Daoy (cell line): ENCODE measurements around the gene SHANK1. TPM values are rescaled to one million over a fixed set of nuclear protein-coding genes. Genes with fewer than 3 reads are reported as not detected.

Source experiments
- DNase-seq: peaks from one replicate; pipeline ENCODE4 v3.0.0-alpha.2; 2015; ENCODE audit warnings: low read depth
- total RNA-seq: library from RNA; depleted of rRNA; stranded (reverse); fragments of >200 nt; shearing (Covaris generic); gene quantifications from 2 replicates; pipeline ENCODE4 v1.2.3, GENCODE V29; 2014

Gene SHANK1
- total RNA-seq, 1 experiment from 2014 or later = 0.17 TPM

DNA sequence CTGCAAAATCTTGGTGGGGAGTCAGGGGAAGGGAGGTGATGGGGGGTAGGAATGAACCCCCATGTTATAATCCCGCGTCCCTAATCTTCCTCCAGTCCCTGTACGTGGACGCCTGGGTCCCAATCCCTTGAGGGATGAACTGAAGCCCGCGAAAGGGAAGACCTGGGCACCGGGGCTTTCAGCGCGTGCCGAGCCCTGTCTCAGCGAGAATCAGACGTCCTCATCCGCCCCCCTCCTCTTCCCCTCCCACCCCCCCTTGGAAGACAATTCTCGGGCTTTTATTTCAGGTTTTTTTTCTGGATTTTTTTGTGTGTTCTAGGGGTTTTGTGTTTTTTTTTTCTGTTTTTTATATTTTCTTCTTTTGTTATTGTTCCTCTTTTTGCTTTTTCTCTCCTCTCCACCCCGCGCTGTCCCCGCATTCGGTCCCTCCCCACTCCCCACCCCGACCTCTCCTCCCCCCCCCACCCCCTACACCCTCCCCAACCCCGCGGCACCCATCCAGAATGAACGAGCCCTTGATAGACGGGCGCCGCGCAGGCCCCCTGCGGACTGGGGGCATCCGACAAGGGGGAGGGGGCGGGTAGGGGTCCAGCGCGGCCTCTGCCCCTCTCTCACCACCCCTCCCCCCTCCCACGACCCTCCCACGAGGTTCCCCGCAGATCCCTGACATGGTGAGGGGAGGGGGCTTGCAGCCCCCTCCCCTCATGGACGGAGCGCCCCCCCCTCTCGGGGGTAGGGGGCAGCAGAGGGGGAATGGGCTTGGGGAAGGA, 60.1 kb downstream of the SHANK1 start:
- DNase-seq = no peak

DNA sequence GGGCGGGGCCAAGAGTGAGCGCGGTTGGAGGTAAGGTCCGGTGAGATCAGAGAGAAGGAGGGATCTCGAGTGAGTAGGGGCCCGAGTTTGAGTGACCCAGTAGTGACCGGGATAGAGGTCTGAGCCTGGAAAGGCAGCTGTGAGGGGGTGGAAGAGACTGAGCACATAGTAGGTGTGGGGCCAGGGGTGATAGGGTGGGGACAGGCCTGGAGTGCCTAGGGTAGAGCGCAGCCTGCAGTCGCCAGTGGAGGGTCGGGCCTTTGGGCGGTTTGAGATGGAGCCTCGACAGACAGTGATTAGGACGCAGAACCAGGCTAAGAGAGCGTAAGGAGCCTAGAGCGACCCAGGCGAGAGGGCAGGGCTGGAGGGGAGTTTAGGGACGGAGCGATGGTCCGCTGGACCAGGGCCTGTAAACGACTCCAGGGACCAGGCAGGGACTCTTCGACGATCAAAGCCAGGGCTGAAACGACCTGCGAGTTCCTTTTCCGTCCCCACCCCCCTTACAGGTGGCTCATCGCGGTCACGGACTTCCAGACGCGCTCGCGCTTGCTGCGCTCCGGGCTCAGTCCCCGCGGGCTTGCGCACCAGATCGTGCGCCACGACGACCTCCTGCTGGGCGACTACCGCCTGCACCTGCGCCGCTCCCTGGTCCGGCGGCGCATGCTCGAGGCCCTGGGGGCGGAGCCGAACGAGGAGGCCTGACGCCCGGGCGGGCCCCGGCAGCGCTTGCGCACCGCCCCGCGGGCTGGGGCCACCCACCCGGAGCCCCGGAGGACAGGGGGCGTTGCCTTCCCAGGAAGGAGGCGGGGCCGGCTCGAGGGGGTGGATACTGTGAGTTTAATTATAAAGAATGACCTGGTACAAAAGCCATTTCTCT, 60.9 kb downstream of the SHANK1 start:
- peak; percentile 96 for DNase-seq

DNA sequence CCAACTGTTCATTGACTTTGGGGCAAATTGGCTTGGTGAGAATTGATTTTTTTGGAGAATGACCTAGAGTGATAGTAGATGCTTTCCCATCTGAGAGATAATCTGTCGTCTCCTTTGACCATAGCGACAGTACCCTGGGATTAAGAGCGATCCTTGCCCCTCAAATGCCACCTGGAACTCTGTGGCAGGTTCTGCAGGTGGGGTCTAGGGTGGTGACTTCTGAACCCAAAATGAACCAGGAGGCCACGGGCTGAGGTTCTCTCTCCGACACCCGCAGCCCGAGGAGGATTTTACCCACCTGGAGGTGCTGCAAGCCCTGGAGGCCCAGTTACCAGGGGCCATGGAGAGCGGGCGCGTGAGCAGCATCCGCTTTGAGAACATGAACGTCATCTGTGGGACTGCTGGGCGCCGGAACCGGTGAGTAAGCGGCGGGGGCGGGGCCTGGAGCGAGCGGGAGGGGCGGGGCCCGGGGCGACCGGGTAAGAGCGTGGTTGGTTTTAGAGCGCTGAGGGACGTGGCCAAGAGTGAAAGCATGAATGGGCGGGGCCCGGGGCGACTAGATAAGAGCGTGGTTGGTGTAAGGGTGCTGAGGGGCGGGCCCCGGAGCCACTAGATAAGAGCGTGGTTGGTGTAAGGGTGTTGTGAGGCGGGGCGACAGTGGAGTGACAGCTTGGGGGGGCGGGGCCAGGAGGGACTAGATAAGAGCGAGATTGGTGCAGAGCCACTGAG, 61.7 kb downstream of the SHANK1 start:
- peak; percentile 100 for DNase-seq

DNA sequence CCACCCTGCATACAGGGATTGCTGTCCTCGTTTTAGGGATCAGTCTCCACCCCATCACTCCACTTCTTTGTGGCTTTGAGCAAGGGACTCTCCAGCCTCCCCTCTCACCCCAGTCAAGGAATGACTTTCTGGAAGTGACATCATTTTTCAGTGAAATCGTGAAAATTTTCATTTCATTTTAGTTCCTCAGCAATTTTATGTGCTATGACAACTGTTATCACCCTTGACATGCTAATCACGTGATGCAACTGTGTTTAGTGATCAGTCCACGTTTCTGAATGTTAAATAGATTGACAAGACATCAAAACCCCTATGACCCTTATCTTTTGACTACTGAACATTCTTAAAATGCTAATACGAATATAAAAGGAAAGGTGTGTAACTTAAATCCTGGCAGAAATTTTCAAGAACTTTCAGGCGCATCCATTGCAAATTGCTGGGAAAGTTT, 62.4 kb downstream of the SHANK1 start:
- DNase-seq = no peak

GRCh38 chr19:50654882-50655281, 64.7 kb downstream of the SHANK1 start:
- DNase-seq = no peak

GRCh38 chr19:50652722-50653121, 66.9 kb downstream of the SHANK1 start:
- no peak for DNase-seq

GRCh38 chr19:50651174-50651573, 68.4 kb downstream of the SHANK1 start:
- DNase-seq = no peak

- DNase-seq = peak; percentile 70
These were observed 69.9 kb downstream of the SHANK1 start, which contains the start of gene C19orf81 for GRCh38 chr19:50649433-50650391. C19orf81 (plus strand) TSS chr19:50649445; CDS start chr19:50649445, 0 bp downstream.

GRCh38 chr19:50648659-50649058, 70.9 kb downstream of the SHANK1 start:
- no peak for DNase-seq

DNA sequence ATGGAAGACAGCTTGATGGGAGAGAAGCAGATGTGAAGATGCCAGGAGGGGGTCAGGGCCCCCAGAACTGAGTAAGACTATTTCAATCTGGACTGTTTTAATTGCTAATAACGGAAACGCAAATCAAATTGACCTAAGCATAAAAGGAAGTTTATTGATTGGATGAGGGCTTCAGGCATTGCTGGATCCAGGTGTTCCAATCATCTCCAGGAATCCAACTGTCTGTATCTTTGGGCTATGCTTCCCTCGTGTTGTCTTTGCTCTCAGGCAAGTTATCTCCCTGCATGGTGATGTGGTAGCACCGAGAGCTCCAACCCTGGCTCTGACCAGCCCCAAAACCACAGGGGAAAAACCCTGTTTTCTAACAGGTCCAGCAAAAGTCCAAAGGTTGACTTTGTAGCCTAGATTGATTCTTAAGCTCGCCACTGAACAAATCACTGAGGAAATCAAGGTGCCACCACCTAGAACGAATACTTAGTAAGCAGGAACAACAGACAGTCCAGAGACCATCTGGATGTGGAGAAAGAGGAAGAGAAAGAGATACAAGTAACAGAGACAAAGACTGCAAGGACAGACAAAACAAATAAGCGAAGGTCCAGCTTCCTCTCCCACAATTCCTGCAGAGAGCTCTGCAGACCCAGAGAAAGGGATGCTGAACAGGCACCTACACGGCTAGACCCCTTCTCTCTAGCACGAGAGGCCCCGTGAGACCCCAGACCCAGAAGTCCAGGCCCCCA, 71.6 kb downstream of the SHANK1 start:
- DNase-seq = no peak

DNA sequence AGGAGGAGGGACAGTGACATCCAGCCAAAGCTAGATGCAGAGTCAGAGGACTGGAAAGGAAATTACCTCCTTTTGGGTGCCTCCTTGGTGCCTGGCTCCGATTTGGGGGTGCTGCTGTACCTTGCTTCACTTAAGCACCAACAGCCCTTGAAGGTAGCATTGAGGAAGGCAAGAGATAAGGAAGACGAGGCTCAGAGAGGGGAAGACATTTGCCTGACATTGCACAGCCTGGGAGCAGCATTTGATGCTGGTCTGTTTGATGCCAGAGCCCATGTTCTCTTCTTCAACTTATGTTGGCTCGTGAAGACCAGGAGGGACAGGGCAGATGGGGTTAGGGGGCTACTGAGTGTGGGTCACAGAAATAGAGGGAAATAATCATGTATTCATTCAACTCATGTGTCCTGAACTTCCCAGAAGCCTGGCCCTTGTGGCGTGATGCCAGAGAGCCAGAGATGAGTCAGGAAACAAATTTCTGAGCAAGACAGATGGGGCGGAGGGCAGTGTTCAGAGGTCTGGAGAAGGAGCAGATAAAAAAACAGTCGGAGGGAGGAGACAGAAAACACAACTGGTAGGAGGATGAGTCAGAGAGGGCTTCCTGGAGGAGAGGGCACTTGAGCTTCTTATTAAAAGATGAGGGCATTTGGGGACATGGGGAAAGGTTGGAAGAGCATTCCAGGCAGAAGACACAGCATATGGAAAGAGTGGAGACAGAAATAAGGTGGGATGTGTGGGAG, 73.4 kb downstream of the SHANK1 start:
- peak; percentile 90 for DNase-seq

DNA sequence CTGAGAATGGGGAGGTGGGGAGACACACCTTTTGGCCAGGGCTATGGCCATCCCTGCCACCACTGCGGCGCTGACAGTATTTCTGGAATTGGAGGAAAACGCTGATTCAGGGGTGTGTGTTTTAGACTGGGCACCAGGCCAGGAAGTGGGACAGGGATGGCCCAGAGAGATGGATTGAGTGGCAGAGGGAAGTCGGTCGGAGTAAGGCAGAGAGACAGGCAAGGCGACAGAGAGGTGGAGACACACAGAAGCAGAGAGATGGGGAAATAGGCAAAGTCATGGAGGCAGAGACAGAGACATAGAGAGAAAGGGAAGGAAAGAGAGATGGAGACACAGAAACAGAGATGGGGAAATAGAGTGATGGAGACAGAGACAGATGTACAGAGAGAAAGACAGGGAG, 74.5 kb downstream of the SHANK1 start:
- no peak for DNase-seq

- DNase-seq = no peak
These were observed 75.2 kb downstream of the SHANK1 start for GRCh38 chr19:50644315-50644915.

DNA sequence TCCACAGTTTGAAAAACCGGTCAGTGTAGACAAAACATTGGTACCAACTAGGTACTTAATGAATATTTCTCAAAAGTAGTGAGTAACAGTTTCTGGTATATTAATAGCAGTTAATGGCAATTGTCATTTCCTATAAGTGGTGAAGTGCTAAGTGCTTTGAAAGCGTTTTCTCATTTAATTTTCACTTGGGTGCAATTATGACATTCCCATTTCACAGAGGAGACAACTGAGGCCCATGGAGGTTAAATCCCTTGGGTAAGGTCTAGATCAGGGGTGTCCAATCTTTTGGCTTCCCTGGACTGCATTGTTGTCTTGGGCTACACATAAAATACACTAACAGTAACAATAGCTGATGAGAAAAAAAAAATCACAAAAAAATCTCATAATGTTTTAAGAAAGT, 79.2 kb downstream of the SHANK1 start:
- no peak for DNase-seq

- DNase-seq = peak; percentile 71
These were observed 80.2 kb downstream of the SHANK1 start, which contains the start of gene SYT3 for GRCh38 chr19:50639121-50640112. SYT3 (minus strand) TSS chr19:50639881; CDS start chr19:50637411, 2,470 bp downstream.

- DNase-seq = no peak
These were observed 81.0 kb downstream of the SHANK1 start for GRCh38 chr19:50638600-50638999.

DNA sequence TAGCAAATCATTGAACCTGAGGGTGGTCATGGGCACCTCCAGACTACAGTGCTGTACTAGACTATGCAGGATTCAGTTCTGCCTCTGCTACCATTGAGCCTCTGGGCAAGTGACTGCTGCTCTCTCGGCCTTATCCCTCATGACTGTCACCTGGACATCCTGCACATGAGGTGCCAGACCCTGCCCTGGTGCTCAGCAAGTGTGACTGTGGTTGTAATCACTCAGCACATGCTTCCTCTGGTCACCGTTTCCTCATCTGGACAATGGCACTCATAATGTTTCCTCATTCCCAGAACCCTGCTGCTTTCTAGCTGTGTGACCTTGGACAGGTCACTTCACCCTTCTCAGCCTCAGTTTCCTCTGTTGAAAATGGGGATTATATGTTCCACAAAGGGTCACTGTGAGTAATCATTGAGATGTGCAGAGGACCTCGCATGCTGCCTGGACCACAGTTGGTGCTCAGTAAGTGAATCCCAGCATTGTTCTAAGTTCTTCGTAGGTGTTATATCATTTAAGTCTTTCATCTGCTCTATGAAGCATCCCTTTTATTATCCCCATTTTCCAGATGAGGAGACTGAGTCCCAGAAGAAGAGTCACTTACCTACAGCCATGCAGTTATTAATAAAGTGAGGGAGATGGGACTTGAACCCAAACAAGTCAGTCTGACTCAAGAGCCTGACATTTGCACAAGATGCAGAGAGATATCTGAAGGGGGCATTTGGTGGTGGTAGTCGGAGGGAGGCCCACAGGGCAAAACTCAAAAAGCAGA, 83.1 kb downstream of the SHANK1 start:
- DNase-seq = no peak
